GM21619 (cell line): ENCODE data around the gene UBR2.
A peak's percentile ranks its signal among the peaks of the same experiment; 100 is the strongest.
"Not testable (repeated sequence)": the region's sequence is repeated elsewhere in the genome, so short reads cannot be mapped to it uniquely, and the experiment has no call there.

Source experiments
- ATAC-seq: cut with Tn5 transposase; IDR thresholded peaks from one replicate; pipeline ENCODE4 v1.9.1; 2021; ENCODE audit not compliant: unreplicated experiment

Gene UBR2

GRCh38 chr6:42552380-42552779, 11.4 kb upstream of the UBR2 start:
- ATAC-seq = no peak

GRCh38 chr6:42555477-42556457, 8.1 kb upstream of the UBR2 start:
- ATAC-seq = no peak

- ATAC-seq = no peak
Measured at GRCh38 chr6:42556462-42556861, 7.4 kb upstream of the UBR2 start.

- ATAC-seq = not testable (repeated sequence)
Measured at GRCh38 chr6:42559276-42559675, 4.6 kb upstream of the UBR2 start.

GRCh38 chr6:42561986-42562385, 1.8 kb upstream of the UBR2 start:
- ATAC-seq = no peak

GRCh38 chr6:42562788-42563405, 932 bp upstream of the UBR2 start:
- no peak for ATAC-seq

GRCh38 chr6:42564506-42564825, 637 bp downstream of the UBR2 start:
- peak; percentile 19 for ATAC-seq

- ATAC-seq = no peak
Measured at GRCh38 chr6:42565823-42566613, 2.2 kb downstream of the UBR2 start.

GRCh38 chr6:42566614-42567208, 2.9 kb downstream of the UBR2 start:
- ATAC-seq = no peak

- not testable (repeated sequence) for ATAC-seq
Measured at GRCh38 chr6:42567237-42567636, 3.4 kb downstream of the UBR2 start.

- no peak for ATAC-seq
Measured at GRCh38 chr6:42569102-42570028, 5.5 kb downstream of the UBR2 start.

- peak; percentile 27 for ATAC-seq
Measured at GRCh38 chr6:42571611-42572342, 7.9 kb downstream of the UBR2 start.

- ATAC-seq = peak; percentile 76
Measured at GRCh38 chr6:42572523-42572922, 8.7 kb downstream of the UBR2 start.

- ATAC-seq = not testable (repeated sequence)
Measured at GRCh38 chr6:42576538-42576937, 12.7 kb downstream of the UBR2 start.

GRCh38 chr6:42598300-42598699, 34.5 kb downstream of the UBR2 start:
- ATAC-seq = no peak

- no peak for ATAC-seq
Measured at GRCh38 chr6:42599558-42599957, 35.7 kb downstream of the UBR2 start.

GRCh38 chr6:42604150-42604549, 40.3 kb downstream of the UBR2 start:
- no peak for ATAC-seq

- not testable (repeated sequence) for ATAC-seq
Measured at GRCh38 chr6:42604699-42605098, 40.9 kb downstream of the UBR2 start.

- no peak for ATAC-seq
Measured at GRCh38 chr6:42610416-42610815, 46.6 kb downstream of the UBR2 start.
